DOHH2 (cell line): ENCODE data around the gene POLR3F.

Experiments used
- H3F3A ChIP-seq: fragments of 200-600 bp; sonication (generic), shearing (Covaris generic); 2 replicates; pipeline ENCODE4 v1.6.0; 2016; ENCODE audit warnings: antibody characterized with exemption, mild to moderate bottlenecking; ENCODE audit not compliant: control insufficient read depth, insufficient read depth
- H3K27ac ChIP-seq: fragments of 200-600 bp; sonication (generic); 2 replicates; pipeline ENCODE4 v1.5.1; 2014; ENCODE audit warnings: low read depth, mild to moderate bottlenecking, low read length, moderate library complexity
- H3K27me3 ChIP-seq: fragments of 200-600 bp; sonication (generic); 2 replicates; pipeline ENCODE4 v1.6.1; 2014; ENCODE audit warnings: mild to moderate bottlenecking, low read length, mixed read lengths; ENCODE audit not compliant: control insufficient read depth
- H3K36me3 ChIP-seq: fragments of 200-600 bp; sonication (generic); 2 replicates; pipeline ENCODE4 v1.6.1; 2014; ENCODE audit warnings: mild to moderate bottlenecking, low read length, moderate library complexity, mixed read lengths; ENCODE audit not compliant: control insufficient read depth
- H3K4me1 ChIP-seq: fragments of 200-600 bp; sonication (generic); 2 replicates; pipeline ENCODE4 v1.6.1; 2014; ENCODE audit warnings: mild to moderate bottlenecking, low read length, mixed read lengths; ENCODE audit not compliant: control insufficient read depth
- H3K4me2 ChIP-seq: fragments of 200-600 bp; sonication (generic); 2 replicates; pipeline ENCODE4 v1.6.0; 2014; ENCODE audit warnings: mild to moderate bottlenecking, low read length, moderate library complexity
- H3K4me3 ChIP-seq: fragments of 200-600 bp; sonication (generic); 2 replicates; pipeline ENCODE4 v1.5.1; 2014; ENCODE audit warnings: mild to moderate bottlenecking, low read length, mixed read lengths
- H3K79me2 ChIP-seq: fragments of 200-600 bp; sonication (generic); 2 replicates; pipeline ENCODE4 v1.6.1; 2014; ENCODE audit warnings: mild to moderate bottlenecking, low read length, mixed read lengths; ENCODE audit not compliant: control insufficient read depth
- H3K9me2 ChIP-seq: fragments of 200-600 bp; sonication (generic); replicated peaks from 2 replicates; pipeline ENCODE4 v1.6.1; 2014; ENCODE audit warnings: mild to moderate bottlenecking, low read length, mixed read lengths; ENCODE audit not compliant: control insufficient read depth
- H3K9me3 ChIP-seq: fragments of 200-600 bp; sonication (generic); 2 replicates; pipeline ENCODE4 v1.6.1; 2014; ENCODE audit warnings: antibody characterized with exemption, low read length, mixed read lengths; ENCODE audit not compliant: control insufficient read depth, insufficient read depth
- H4K20me1 ChIP-seq: fragments of 200-600 bp; sonication (generic); 2 replicates; pipeline ENCODE4 v1.6.0; 2014; ENCODE audit warnings: low read depth, mild to moderate bottlenecking, antibody characterized with exemption, low read length, moderate library complexity; ENCODE audit not compliant: control insufficient read depth, insufficient read depth
- CTCF ChIP-seq: fragments of 200-600 bp; sonication (generic); IDR thresholded peaks from one replicate; pipeline ENCODE4 v1.5.1; 2014; ENCODE audit warnings: antibody characterized with exemption, mild to moderate bottlenecking, low read depth, low read length; ENCODE audit not compliant: poor library complexity, severe bottlenecking
- EZH2phosphoT487 ChIP-seq: fragments of 200-600 bp; sonication (generic); IDR thresholded peaks from 2 replicates; pipeline ENCODE4 v1.6.1; 2017; ENCODE audit warnings: borderline replicate concordance, mild to moderate bottlenecking, antibody characterized with exemption, low read length, moderate library complexity, mixed read lengths

Gene POLR3F

GRCh38 chr20:18477821-18478220, 10.6 kb downstream of the POLR3F start:
- H3K27me3 ChIP-seq: no peaks in the 10 kb centered on the region
- H3K4me3 ChIP-seq: no peak overlapping the region
- TF ChIP-seq CTCF (no peak), EZH2phosphoT487 (no peak)
- no peak overlapping the region for H3K27ac ChIP-seq
- no peak overlapping the region for H3K4me2 ChIP-seq
- no peaks in the 10 kb centered on the region for H3K79me2 ChIP-seq
- no peaks in the 10 kb centered on the region for H4K20me1 ChIP-seq
- H3K36me3 ChIP-seq: peaks cover 55% of the 10 kb centered on the region
- H3F3A ChIP-seq: peaks cover 2% of the 10 kb centered on the region; the same call in 1 of the 2 replicates
- no peaks in the 10 kb centered on the region for H3K9me2 ChIP-seq
- H3K9me3 ChIP-seq: no peaks in the 10 kb centered on the region
- no peaks in the 10 kb centered on the region for H3K4me1 ChIP-seq

GRCh38 chr20:18481596-18481995, 14.4 kb downstream of the POLR3F start:
- H3K9me3 ChIP-seq: no peaks in the 10 kb centered on the region
- no peaks in the 10 kb centered on the region for H3K4me1 ChIP-seq
- H3K27me3 ChIP-seq: no peaks in the 10 kb centered on the region
- no peak overlapping the region for H3K4me3 ChIP-seq
- TF ChIP-seq EZH2phosphoT487 (no peak), CTCF (no peak)
- H3F3A ChIP-seq: peaks cover 2% of the 10 kb centered on the region; the same call in 1 of the 2 replicates
- peaks cover 48% of the 10 kb centered on the region for H3K36me3 ChIP-seq
- no peak overlapping the region for H3K4me2 ChIP-seq
- H4K20me1 ChIP-seq: no peaks in the 10 kb centered on the region
- no peaks in the 10 kb centered on the region for H3K79me2 ChIP-seq
- no peak overlapping the region for H3K27ac ChIP-seq
- H3K9me2 ChIP-seq: no peaks in the 10 kb centered on the region

GRCh38 chr20:18488301-18488700, 21.1 kb downstream of the POLR3F start:
- Histone ChIP-seq H3K4me2 (no peak overlapping the region), H3K36me3 (peaks cover 48% of the 10 kb centered on the region), H3K79me2 (no peaks in the 10 kb centered on the region), H3K27ac (no peak overlapping the region), H3K27me3 (no peaks in the 10 kb centered on the region), H4K20me1 (no peaks in the 10 kb centered on the region), H3F3A (no peaks in the 10 kb centered on the region), H3K4me1 (no peaks in the 10 kb centered on the region), H3K4me3 (no peak overlapping the region), H3K9me3 (no peaks in the 10 kb centered on the region), H3K9me2 (no peaks in the 10 kb centered on the region)
- TF ChIP-seq CTCF: no peak
- TF ChIP-seq EZH2phosphoT487: no peak

- H4K20me1 ChIP-seq: no peaks in the 10 kb centered on the region
- H3K4me1 ChIP-seq: peaks cover 15% of the 10 kb centered on the region
- H3K9me2 ChIP-seq: no peaks in the 10 kb centered on the region
- H3K9me3 ChIP-seq: no peaks in the 10 kb centered on the region
- H3K4me3 ChIP-seq: peak overlapping the region; percentile 88
- peaks cover 17% of the 10 kb centered on the region for H3K36me3 ChIP-seq
- H3F3A ChIP-seq: no peaks in the 10 kb centered on the region
- H3K4me2 ChIP-seq: peak overlapping the region; percentile 68
- no peak overlapping the region for H3K27ac ChIP-seq
- no peak for TF ChIP-seq CTCF
- H3K79me2 ChIP-seq: peaks cover 10% of the 10 kb centered on the region; the same call in 1 of the 2 replicates
- no peaks in the 10 kb centered on the region for H3K27me3 ChIP-seq
These were observed 28.9 kb downstream of the POLR3F start for GRCh38 chr20:18496042-18496441.
